SU-DHL-6 (cell line): ENCODE data around the gene PFN4.

ENCODE experiments used
- CTCF ChIP-seq: fragments of 200-600 bp; sonication (generic); IDR thresholded peaks from one replicate; pipeline ENCODE4 v1.5.1; 2017; ENCODE audit warnings: antibody characterized with exemption, mild to moderate bottlenecking, low read length, moderate library complexity; ENCODE audit not compliant: insufficient read depth, poor library complexity, severe bottlenecking
- EZH2phosphoT487 ChIP-seq: fragments of 200-600 bp; sonication (generic), shearing (Covaris generic); conservative IDR thresholded peaks from 2 replicates; pipeline ENCODE4 v1.6.1; 2018; ENCODE audit warnings: mild to moderate bottlenecking, antibody characterized with exemption, low read length, moderate library complexity, mixed read lengths

- TF ChIP-seq CTCF (no peak), EZH2phosphoT487 (no peak)
These were observed 24.2 kb upstream of the PFN4 start for GRCh38 chr2:24147364-24147763.
